ENCODE data around the gene GRWD1. TPM values are rescaled to one million over a fixed set of nuclear protein-coding genes. Genes with fewer than 3 reads are reported as not detected.

GRWD1 gene
- total RNA-seq, 1 donor = 34.1 TPM

GRCh38 chr19:48454150-48454730 is 8.5 kb downstream of the GRWD1 start:
- no peak for TF ChIP-seq CTCF (IDR thresholded peaks at IDR 0.05; ENCODE audit: insufficient read depth, low read length)
- DNase-seq (ENCODE audit: low read depth) = no peak
- no peak overlapping the region for H3K4me3 ChIP-seq (ENCODE audit: low read depth, low read length)

- DNase-seq (ENCODE audit: low read depth) = no peak
- no peak within 1 kb of the TSS for H3K4me3 ChIP-seq (ENCODE audit: low read depth, low read length)
- no peak for TF ChIP-seq CTCF (IDR thresholded peaks at IDR 0.05; ENCODE audit: insufficient read depth, low read length)
These were observed 9.6 kb downstream of the GRWD1 start, which contains the start of gene KCNJ14 for GRCh38 chr19:48455171-48455907. Gene KCNJ14, plus strand, starts transcription at chr19:48455574. Its CDS starts 6,151 bp downstream, at chr19:48461725.

- DNase-seq (ENCODE audit: low read depth) = no peak
- no peak for TF ChIP-seq CTCF (IDR thresholded peaks at IDR 0.05; ENCODE audit: insufficient read depth, low read length)
- H3K4me3 ChIP-seq (ENCODE audit: low read depth, low read length) = no peak overlapping the region
These were observed 10.3 kb downstream of the GRWD1 start for GRCh38 chr19:48455908-48456562.

- no peak for TF ChIP-seq CTCF (IDR thresholded peaks at IDR 0.05; ENCODE audit: insufficient read depth, low read length)
- H3K4me3 ChIP-seq (ENCODE audit: low read depth, low read length) = no peak overlapping the region
- no peak for DNase-seq (ENCODE audit: low read depth)
These were observed 11.1 kb downstream of the GRWD1 start for GRCh38 chr19:48456864-48457263.

GRCh38 chr19:48458016-48458415 is 12.2 kb downstream of the GRWD1 start:
- H3K4me3 ChIP-seq (ENCODE audit: low read depth, low read length) = no peak overlapping the region
- TF ChIP-seq CTCF (IDR thresholded peaks at IDR 0.05; ENCODE audit: insufficient read depth, low read length) = no peak
- no peak for DNase-seq (ENCODE audit: low read depth)

GRCh38 chr19:48461651-48461981 is 15.8 kb downstream of the GRWD1 start:
- no peak overlapping the region for H3K4me3 ChIP-seq (ENCODE audit: low read depth, low read length)
- TF ChIP-seq CTCF (IDR thresholded peaks at IDR 0.05; ENCODE audit: insufficient read depth, low read length) = no peak
- no peak for DNase-seq (ENCODE audit: low read depth)

Measured in fibroblast of the aortic adventitia (primary cell).